Cardiac muscle cell (in vitro differentiated cells and primary cell): ENCODE measurements around the gene ADAMTS7. TPM values are rescaled to one million over a fixed set of nuclear protein-coding genes. Genes with fewer than 3 reads are reported as not detected.

Experiments used
- DNase-seq, 2 donors: peaks; one replicate each; pipeline versions ENCODE4 v3.0.0 to v3.0.0-alpha.2; 2010 to 2017; ENCODE audit warnings: low read depth in 1 of 2, low spot score in 1 of 2
- H3K27ac ChIP-seq: fragments of 200-600 bp; sonication (generic); 2 replicates; pipeline ENCODE4 v1.5.1; 2016
- H3K27me3 ChIP-seq: fragments of 200-600 bp; sonication (generic); 2 replicates; pipeline ENCODE4 v1.6.0; 2016; ENCODE audit warnings: control low read depth
- H3K36me3 ChIP-seq: fragments of 200-600 bp; sonication (generic); 2 replicates; pipeline ENCODE4 v1.5.1; 2016; ENCODE audit warnings: control low read depth
- H3K4me1 ChIP-seq: fragments of 200-600 bp; sonication (generic); 2 replicates; pipeline ENCODE4 v1.8.1; 2017; ENCODE audit warnings: low read depth, mild to moderate bottlenecking, mixed run types
- H3K4me3 ChIP-seq: fragments of 200-600 bp; sonication (generic); 2 replicates; pipeline ENCODE4 v1.5.1; 2016; ENCODE audit warnings: mild to moderate bottlenecking
- H3K9me3 ChIP-seq: fragments of 200-600 bp; sonication (generic); 2 replicates; pipeline ENCODE4 v1.5.1; 2017; ENCODE audit warnings: low read depth, mild to moderate bottlenecking, control low read depth
- polyA plus RNA-seq: library from polyadenylated mRNA; unstranded; fragments of >200 nt; fragmentation: Nextera tagmentation; extraction: Ambion mirVana; gene quantifications from 2 replicates; pipeline ENCODE4 v1.2.1, GENCODE V29; 2016
- total RNA-seq: library from RNA; depleted of rRNA; stranded (reverse); fragments of >200 nt; gene quantifications from 2 replicates; pipeline ENCODE4 v1.2.3, GENCODE V29; 2016
- TF ChIP-seq, protein P1 (sequence below): IDR thresholded peaks from 2 replicates; pipeline ENCODE4 v1.5.1; 2012; ENCODE audit warnings: low read depth, mild to moderate bottlenecking, low read length

ADAMTS7 gene
- total and polyA plus RNA-seq, 2 experiments from 2014 or later: 11.8 to 35.3 TPM

DNA sequence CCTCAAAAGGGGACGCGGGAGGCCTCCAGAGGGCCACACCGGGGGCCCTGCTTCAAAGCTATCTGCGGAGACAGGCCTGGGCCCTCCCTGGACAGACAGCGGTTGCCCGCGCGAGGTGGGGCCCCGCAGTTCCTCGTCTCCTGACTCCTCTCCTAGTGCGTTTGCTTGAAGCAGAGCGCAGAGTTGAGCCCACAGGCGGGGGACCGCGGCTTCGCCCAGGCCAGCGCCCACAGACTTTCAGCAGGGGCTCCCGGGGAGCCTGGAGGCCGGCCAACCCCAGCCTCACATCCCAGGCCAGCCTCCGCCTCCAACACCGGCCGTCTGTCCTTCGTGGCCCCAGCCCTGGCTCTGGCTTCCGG lies 540 bp upstream of the ADAMTS7 start:
- DNase-seq: peak in 1 of 2 donors; percentile 40
- peak overlapping the region; percentile 54 for H3K4me3 ChIP-seq
- H3K27me3 ChIP-seq: no peaks in the 10 kb centered on the region
- TF ChIP-seq, protein P1, sequence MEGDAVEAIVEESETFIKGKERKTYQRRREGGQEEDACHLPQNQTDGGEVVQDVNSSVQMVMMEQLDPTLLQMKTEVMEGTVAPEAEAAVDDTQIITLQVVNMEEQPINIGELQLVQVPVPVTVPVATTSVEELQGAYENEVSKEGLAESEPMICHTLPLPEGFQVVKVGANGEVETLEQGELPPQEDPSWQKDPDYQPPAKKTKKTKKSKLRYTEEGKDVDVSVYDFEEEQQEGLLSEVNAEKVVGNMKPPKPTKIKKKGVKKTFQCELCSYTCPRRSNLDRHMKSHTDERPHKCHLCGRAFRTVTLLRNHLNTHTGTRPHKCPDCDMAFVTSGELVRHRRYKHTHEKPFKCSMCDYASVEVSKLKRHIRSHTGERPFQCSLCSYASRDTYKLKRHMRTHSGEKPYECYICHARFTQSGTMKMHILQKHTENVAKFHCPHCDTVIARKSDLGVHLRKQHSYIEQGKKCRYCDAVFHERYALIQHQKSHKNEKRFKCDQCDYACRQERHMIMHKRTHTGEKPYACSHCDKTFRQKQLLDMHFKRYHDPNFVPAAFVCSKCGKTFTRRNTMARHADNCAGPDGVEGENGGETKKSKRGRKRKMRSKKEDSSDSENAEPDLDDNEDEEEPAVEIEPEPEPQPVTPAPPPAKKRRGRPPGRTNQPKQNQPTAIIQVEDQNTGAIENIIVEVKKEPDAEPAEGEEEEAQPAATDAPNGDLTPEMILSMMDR: no peak
- peaks cover 5% of the 10 kb centered on the region for H3K4me1 ChIP-seq
- peak overlapping the region; percentile 53 for H3K27ac ChIP-seq
- no peaks in the 10 kb centered on the region for H3K9me3 ChIP-seq
- H3K36me3 ChIP-seq: no peaks in the 10 kb centered on the region

DNA sequence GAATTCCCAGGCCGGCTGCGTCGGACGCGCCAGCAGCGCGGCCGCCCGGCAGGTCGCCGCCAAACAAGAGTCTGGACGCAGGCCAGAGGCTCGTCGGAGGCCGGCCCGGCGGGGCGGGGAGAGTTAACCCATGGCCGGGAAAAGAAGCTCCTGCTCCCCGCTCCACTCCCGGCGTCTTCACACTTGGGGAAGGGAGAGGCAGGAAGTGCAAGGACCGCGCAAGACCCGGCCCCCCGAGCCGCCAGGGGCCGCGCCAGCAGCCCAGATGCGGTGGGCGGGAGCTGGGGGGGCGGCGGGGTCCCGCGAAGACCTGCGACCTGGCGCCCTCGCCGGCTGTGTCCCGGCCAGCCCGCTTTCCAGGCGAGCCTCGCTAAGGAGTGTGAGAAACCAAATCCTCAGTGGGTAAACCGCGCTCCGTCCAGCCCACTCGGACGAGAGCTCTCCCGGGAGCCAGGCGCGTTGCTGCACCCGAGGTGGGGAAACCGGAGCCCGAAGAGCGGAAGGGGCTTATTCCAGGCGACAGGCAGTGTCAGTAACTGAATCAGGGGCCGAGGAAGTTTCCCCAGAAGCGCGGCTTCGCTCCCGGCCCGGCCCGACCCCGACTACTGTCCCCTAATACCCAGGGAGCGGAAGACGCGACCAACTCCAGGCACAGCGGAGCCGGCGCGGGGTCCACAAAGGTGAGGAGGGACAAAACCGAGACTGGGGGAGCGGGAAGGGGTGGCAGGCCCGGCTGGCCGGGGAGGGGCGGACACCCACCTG lies 721 bp downstream of the ADAMTS7 start:
- peaks cover 5% of the 10 kb centered on the region for H3K4me1 ChIP-seq
- no peaks in the 10 kb centered on the region for H3K27me3 ChIP-seq
- peak; percentile 71 to 77 for DNase-seq
- no peaks in the 10 kb centered on the region for H3K36me3 ChIP-seq
- peak overlapping the region; percentile 54 for H3K4me3 ChIP-seq
- H3K9me3 ChIP-seq: no peaks in the 10 kb centered on the region
- TF ChIP-seq, protein P1: no peak
- H3K27ac ChIP-seq: peak overlapping the region; percentile 37

DNA sequence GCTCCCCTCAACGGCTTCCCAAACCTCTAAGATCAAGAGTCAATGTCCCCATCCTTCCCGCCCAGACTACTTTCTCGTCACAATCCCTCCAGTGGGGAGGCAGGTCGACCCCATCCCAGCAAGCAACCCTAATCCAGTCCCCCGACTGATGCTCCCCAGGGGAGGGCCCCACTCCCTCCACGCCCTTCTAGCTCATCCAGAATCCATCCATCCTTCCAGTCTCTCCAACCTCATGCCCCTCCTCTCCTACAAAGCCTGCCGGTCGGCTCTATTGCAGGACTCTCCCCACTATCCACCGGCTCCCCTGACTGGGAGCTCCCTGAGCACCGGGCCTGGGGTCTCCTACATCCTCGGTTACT lies 1.3 kb downstream of the ADAMTS7 start:
- Histone ChIP-seq H3K4me1 (peaks cover 5% of the 10 kb centered on the region), H3K27ac (no peak overlapping the region), H3K9me3 (no peaks in the 10 kb centered on the region), H3K27me3 (no peaks in the 10 kb centered on the region), H3K36me3 (no peaks in the 10 kb centered on the region), H3K4me3 (peak overlapping the region; percentile 54)
- TF ChIP-seq, protein P1: no peak
- no peak for DNase-seq

DNA sequence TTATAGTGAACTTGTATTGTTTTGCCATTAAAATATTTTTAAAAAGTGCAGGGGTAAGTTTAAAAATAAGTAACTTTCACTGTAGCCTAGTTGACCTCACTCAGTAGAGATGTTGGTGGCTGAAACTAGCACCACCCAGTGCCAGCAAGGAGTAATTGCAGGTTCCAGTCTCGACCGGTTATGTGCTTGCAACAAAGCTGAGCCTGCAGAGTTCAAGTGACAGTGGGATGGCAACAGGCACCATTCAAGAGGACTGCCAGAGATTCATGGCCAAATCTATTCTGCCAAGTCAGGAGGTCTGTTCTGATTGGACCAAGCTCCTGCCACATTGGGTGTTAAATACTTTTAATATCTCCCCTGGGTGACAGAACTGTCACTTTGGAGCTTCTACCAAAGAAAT lies 2.7 kb downstream of the ADAMTS7 start:
- no peaks in the 10 kb centered on the region for H3K9me3 ChIP-seq
- H3K4me1 ChIP-seq: peaks cover 5% of the 10 kb centered on the region
- TF ChIP-seq, protein P1: peak; percentile 48
- peak; percentile 34 to 48 for DNase-seq
- no peaks in the 10 kb centered on the region for H3K27me3 ChIP-seq
- no peaks in the 10 kb centered on the region for H3K36me3 ChIP-seq
- no peak overlapping the region for H3K27ac ChIP-seq
- no peak overlapping the region for H3K4me3 ChIP-seq

DNA sequence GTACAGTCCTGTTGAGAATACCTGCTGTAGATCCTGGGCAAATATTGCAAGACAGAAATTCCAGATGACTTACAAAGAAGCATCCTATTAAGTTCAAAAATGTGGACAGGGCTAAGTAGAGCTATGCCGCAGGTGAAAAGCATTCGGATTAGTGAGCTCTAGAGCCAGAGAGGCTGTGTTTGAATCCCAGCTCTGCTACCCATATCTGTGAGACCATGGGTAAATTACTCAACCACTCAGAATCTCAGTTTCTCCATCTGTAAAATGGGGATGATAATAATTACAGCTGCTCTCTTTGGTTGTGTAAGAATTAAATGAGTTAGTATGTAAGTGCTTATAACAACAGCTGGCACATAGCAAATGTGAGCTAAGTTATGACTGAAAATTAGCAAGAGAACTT lies 3.9 kb downstream of the ADAMTS7 start:
- TF ChIP-seq, protein P1: no peak
- Histone ChIP-seq H3K27me3 (no peaks in the 10 kb centered on the region), H3K4me1 (peaks cover 5% of the 10 kb centered on the region), H3K27ac (no peak overlapping the region), H3K4me3 (no peak overlapping the region), H3K36me3 (no peaks in the 10 kb centered on the region), H3K9me3 (no peaks in the 10 kb centered on the region)
- DNase-seq: no peak
